ENCODE data around the gene CFAP161. TPM values are rescaled to one million over a fixed set of nuclear protein-coding genes. Genes with fewer than 3 reads are reported as not detected.

CFAP161 gene
- total and polyA plus RNA-seq, 5 donors from 2014 or later, result 0.49 TPM; not detected in 4

- no peaks in the 10 kb centered on the region for H3K9me3 ChIP-seq (ENCODE audit: control insufficient read depth in 2 of 2, low read length in 2 of 2)
- H3K27ac Mint-ChIP-seq, result no peak overlapping the region
- ATAC-seq (ENCODE audit: low read depth in 2 of 2), result no peak
- peaks cover 62% of the 10 kb centered on the region for H3K27me3 Mint-ChIP-seq
- H3K4me3 ChIP-seq (ENCODE audit: low read depth, low read length), result no peak overlapping the region
- H3K4me1 ChIP-seq (ENCODE audit: control insufficient read depth, insufficient read depth, low read length, poor library complexity, severe bottlenecking), result peaks cover 5% of the 10 kb centered on the region
- H3K9me3 Mint-ChIP-seq, result peaks cover 0 to 1% (median 0%) of the 10 kb centered on the region in 7 donors
- H3K27ac ChIP-seq (ENCODE audit: insufficient read depth, low read length, poor library complexity, severe bottlenecking), result no peak overlapping the region
- H3K36me3 Mint-ChIP-seq, result no peaks in the 10 kb centered on the region
- peaks cover 19% of the 10 kb centered on the region for H3K27me3 ChIP-seq (ENCODE audit: control insufficient read depth, insufficient read depth, low read length)
- H3K36me3 ChIP-seq (ENCODE audit: control insufficient read depth, insufficient read depth, low read length), result no peaks in the 10 kb centered on the region
- no peak for DNase-seq
- H3K4me1 Mint-ChIP-seq, result peaks cover 0 to 5% (median 3%) of the 10 kb centered on the region in 4 donors
- H3K4me3 Mint-ChIP-seq, result no peak overlapping the region
These were observed 35.7 kb upstream of the CFAP161 start for GRCh38 chr15:81098349-81098748.

- Histone ChIP-seq H3K4me1 (ENCODE audit: control insufficient read depth, insufficient read depth, low read length, poor library complexity, severe bottlenecking) (peaks cover 5% of the 10 kb centered on the region), H3K36me3 (ENCODE audit: control insufficient read depth, insufficient read depth, low read length) (no peaks in the 10 kb centered on the region), H3K4me3 (ENCODE audit: low read depth, low read length) (no peak overlapping the region), H3K9me3 (ENCODE audit: control insufficient read depth in 2 of 2, low read length in 2 of 2) (no peaks in the 10 kb centered on the region), H3K27ac (ENCODE audit: insufficient read depth, low read length, poor library complexity, severe bottlenecking) (no peak overlapping the region), H3K27me3 (ENCODE audit: control insufficient read depth, insufficient read depth, low read length) (peaks cover 18% of the 10 kb centered on the region)
- Mint-ChIP-seq H3K27me3 (peaks cover 65% of the 10 kb centered on the region), H3K9me3 (peaks cover 0 to 1% (median 0%) of the 10 kb centered on the region in 7 donors), H3K4me3 (no peak overlapping the region), H3K27ac (no peak overlapping the region), H3K4me1 (peaks cover 0 to 5% (median 3%) of the 10 kb centered on the region in 4 donors), H3K36me3 (no peaks in the 10 kb centered on the region)
- ATAC-seq (ENCODE audit: low read depth in 2 of 2), result no peak
- peak in 1 of 3 donors; percentile 32 for DNase-seq
These were observed 35.0 kb upstream of the CFAP161 start for GRCh38 chr15:81098861-81099651.

DNA sequence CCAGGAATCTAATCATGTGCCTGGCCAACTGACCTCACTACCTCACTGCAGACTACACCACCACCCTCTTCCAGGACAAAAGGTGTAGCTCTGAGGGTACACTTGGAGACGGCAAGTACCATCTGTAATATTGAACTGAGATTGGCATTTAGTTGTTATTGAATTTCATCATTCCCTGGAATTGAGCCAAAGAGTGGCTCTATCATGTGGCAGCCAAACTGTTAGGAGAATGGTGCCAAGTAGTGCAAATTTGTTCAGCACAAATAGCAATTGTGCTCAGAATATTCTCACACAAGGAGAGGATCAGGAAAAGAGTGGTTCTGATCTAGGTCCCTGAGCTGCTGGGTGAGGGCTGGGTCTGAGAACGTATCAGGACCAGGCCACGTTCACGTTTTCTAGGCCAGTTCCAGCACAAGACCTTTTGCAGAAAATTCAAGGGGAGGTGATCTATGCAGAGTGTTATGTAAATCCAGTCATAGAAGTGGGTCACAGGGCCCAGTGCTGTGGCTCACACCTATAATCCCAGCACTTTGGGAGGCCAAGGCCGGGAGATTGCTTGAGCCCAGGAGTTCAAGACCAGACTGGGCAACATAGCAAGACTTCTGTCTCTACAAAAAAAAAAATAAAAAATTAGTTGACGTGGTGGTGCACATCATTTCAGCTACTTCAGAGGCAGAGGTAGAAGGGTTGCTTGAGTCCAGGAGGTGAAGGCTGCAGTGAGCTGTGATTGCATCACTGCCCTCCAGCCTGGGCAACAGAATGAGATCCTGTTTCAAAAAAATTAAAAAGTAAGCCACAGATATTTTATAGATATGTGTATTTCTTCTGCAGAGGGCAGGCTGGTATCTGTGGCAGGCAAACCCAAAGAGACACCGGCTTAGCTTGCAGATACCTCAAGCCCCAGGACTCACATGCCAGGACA is 31.9 kb upstream of the CFAP161 start:
- H3K27ac ChIP-seq (ENCODE audit: insufficient read depth, low read length, poor library complexity, severe bottlenecking), result no peak overlapping the region
- Mint-ChIP-seq H3K4me3 (no peak overlapping the region), H3K36me3 (no peaks in the 10 kb centered on the region), H3K4me1 (peaks cover 0 to 5% (median 4%) of the 10 kb centered on the region in 4 donors), H3K27ac (no peak overlapping the region), H3K9me3 (peaks cover 0 to 1% (median 0%) of the 10 kb centered on the region in 7 donors), H3K27me3 (peaks cover 49% of the 10 kb centered on the region)
- no peaks in the 10 kb centered on the region for H3K9me3 ChIP-seq (ENCODE audit: control insufficient read depth in 2 of 2, low read length in 2 of 2)
- H3K4me1 ChIP-seq (ENCODE audit: control insufficient read depth, insufficient read depth, low read length, poor library complexity, severe bottlenecking), result peaks cover 5% of the 10 kb centered on the region
- H3K4me3 ChIP-seq (ENCODE audit: low read depth, low read length), result no peak overlapping the region
- no peaks in the 10 kb centered on the region for H3K36me3 ChIP-seq (ENCODE audit: control insufficient read depth, insufficient read depth, low read length)
- ATAC-seq (ENCODE audit: low read depth in 2 of 2) (no peak), DNase-seq (no peak)
- H3K27me3 ChIP-seq (ENCODE audit: control insufficient read depth, insufficient read depth, low read length), result peaks cover 20% of the 10 kb centered on the region

DNA sequence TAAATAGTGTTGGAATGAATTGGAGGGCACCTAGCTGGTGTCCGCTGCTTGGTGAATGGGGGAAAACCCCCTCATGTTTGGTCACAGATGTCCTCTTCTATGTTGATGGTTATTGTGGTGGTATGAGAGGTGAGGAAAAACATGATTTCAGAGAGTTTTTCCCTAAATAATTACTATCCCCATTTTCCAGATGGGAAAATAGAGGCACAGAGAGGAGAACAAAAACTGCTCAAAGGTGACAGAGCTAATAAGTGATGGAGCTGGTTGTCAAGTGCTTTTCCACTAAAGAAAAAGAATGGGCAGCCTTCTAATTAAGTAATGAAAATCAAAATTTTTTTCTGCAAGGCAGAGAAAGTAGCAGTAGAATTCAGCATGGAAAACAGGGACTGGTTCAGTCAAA is 30.2 kb upstream of the CFAP161 start:
- Histone ChIP-seq H3K27me3 (ENCODE audit: control insufficient read depth, insufficient read depth, low read length) (peaks cover 19% of the 10 kb centered on the region), H3K27ac (ENCODE audit: insufficient read depth, low read length, poor library complexity, severe bottlenecking) (no peak overlapping the region), H3K36me3 (ENCODE audit: control insufficient read depth, insufficient read depth, low read length) (no peaks in the 10 kb centered on the region), H3K4me1 (ENCODE audit: control insufficient read depth, insufficient read depth, low read length, poor library complexity, severe bottlenecking) (peaks cover 5% of the 10 kb centered on the region), H3K4me3 (ENCODE audit: low read depth, low read length) (no peak overlapping the region), H3K9me3 (ENCODE audit: control insufficient read depth in 2 of 2, low read length in 2 of 2) (no peaks in the 10 kb centered on the region)
- no peak for ATAC-seq (ENCODE audit: low read depth in 2 of 2)
- Mint-ChIP-seq H3K9me3 (peaks cover 0 to 1% (median 0%) of the 10 kb centered on the region in 7 donors), H3K27me3 (peaks cover 43% of the 10 kb centered on the region), H3K4me3 (no peak overlapping the region), H3K36me3 (no peaks in the 10 kb centered on the region), H3K27ac (no peak overlapping the region), H3K4me1 (peaks cover 0 to 5% (median 2%) of the 10 kb centered on the region in 4 donors)
- DNase-seq, result no peak

GRCh38 chr15:81105545-81105944 is 28.5 kb upstream of the CFAP161 start:
- H3K27ac ChIP-seq (ENCODE audit: insufficient read depth, low read length, poor library complexity, severe bottlenecking), result no peak overlapping the region
- H3K9me3 Mint-ChIP-seq, result peaks cover 0 to 1% (median 0%) of the 10 kb centered on the region in 7 donors
- ATAC-seq (ENCODE audit: low read depth in 2 of 2) (no peak), DNase-seq (no peak)
- no peaks in the 10 kb centered on the region for H3K36me3 ChIP-seq (ENCODE audit: control insufficient read depth, insufficient read depth, low read length)
- H3K27me3 Mint-ChIP-seq, result peaks cover 39% of the 10 kb centered on the region
- H3K27ac Mint-ChIP-seq, result no peak overlapping the region
- no peak overlapping the region for H3K4me3 Mint-ChIP-seq
- H3K4me1 ChIP-seq (ENCODE audit: control insufficient read depth, insufficient read depth, low read length, poor library complexity, severe bottlenecking), result no peaks in the 10 kb centered on the region
- H3K36me3 Mint-ChIP-seq, result no peaks in the 10 kb centered on the region
- no peaks in the 10 kb centered on the region for H3K9me3 ChIP-seq (ENCODE audit: control insufficient read depth in 2 of 2, low read length in 2 of 2)
- no peak overlapping the region for H3K4me3 ChIP-seq (ENCODE audit: low read depth, low read length)
- H3K27me3 ChIP-seq (ENCODE audit: control insufficient read depth, insufficient read depth, low read length), result peaks cover 11% of the 10 kb centered on the region
- H3K4me1 Mint-ChIP-seq, result peaks cover 0 to 2% (median 0%) of the 10 kb centered on the region in 4 donors

DNA sequence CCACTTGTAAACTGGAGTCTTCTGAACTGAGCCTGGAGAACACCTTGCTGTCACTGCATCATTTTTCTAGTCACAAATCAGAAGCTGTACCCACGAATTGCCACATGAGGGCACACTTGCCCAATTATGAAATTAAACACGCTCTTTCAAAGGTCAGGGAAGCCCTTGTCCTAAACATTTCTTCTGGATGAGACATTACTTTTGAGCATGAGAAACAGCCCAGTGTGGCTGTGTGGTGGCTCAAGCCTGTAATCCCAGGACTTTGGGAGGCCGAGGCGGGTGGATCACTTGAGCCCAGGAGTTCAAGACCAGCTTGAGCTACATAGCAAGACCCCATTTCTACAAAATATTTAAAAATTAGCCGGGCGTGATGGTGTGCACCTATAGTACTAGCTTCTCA is 27.5 kb upstream of the CFAP161 start:
- H3K9me3 Mint-ChIP-seq, result peaks cover 0 to 3% (median 0%) of the 10 kb centered on the region in 7 donors

DNA sequence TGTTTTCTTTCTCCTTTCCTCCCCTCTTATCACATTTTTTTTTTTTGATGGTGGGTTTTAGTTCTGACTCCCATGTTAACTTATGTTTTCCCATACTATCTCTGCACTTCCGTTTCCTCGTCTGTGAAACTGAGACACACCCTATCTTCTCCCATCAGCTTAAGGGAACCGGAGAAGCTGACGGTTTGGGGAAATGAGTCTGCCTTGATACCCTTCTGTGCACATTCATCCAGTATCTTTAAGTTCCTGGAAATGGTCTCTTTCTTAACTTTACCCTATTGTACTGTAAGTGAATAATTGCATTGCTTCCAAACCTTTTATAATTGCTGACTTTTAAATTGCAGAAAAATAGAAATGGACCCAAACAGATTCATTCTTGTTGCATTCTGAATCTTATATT is 26.2 kb upstream of the CFAP161 start:
- H3K36me3 ChIP-seq (ENCODE audit: control insufficient read depth, insufficient read depth, low read length), result no peaks in the 10 kb centered on the region
- no peaks in the 10 kb centered on the region for H3K9me3 ChIP-seq (ENCODE audit: control insufficient read depth in 2 of 2, low read length in 2 of 2)
- H3K4me1 Mint-ChIP-seq, result peaks cover 0 to 2% (median 0%) of the 10 kb centered on the region in 4 donors
- H3K36me3 Mint-ChIP-seq, result no peaks in the 10 kb centered on the region
- DNase-seq (no peak), ATAC-seq (ENCODE audit: low read depth in 2 of 2) (no peak)
- no peak overlapping the region for H3K4me3 Mint-ChIP-seq
- peaks cover 42% of the 10 kb centered on the region for H3K27me3 Mint-ChIP-seq
- peak overlapping the region in 1 of 3 donors; percentile 10 for H3K27ac Mint-ChIP-seq
- peaks cover 14% of the 10 kb centered on the region for H3K27me3 ChIP-seq (ENCODE audit: control insufficient read depth, insufficient read depth, low read length)
- H3K9me3 Mint-ChIP-seq, result peaks cover 0 to 3% (median 0%) of the 10 kb centered on the region in 7 donors
- H3K4me1 ChIP-seq (ENCODE audit: control insufficient read depth, insufficient read depth, low read length, poor library complexity, severe bottlenecking), result no peaks in the 10 kb centered on the region
- no peak overlapping the region for H3K4me3 ChIP-seq (ENCODE audit: low read depth, low read length)
- H3K27ac ChIP-seq (ENCODE audit: insufficient read depth, low read length, poor library complexity, severe bottlenecking), result no peak overlapping the region

More for the DNA sequence above, 27.5 kb upstream of the CFAP161 start:
- no peak overlapping the region for H3K4me3 ChIP-seq (ENCODE audit: low read depth, low read length)
- H3K27ac ChIP-seq (ENCODE audit: insufficient read depth, low read length, poor library complexity, severe bottlenecking), result no peak overlapping the region
- Mint-ChIP-seq H3K4me1 (peaks cover 0 to 2% (median 0%) of the 10 kb centered on the region in 4 donors), H3K27ac (no peak overlapping the region), H3K4me3 (no peak overlapping the region), H3K36me3 (no peaks in the 10 kb centered on the region), H3K27me3 (peaks cover 44% of the 10 kb centered on the region)
- H3K9me3 ChIP-seq (ENCODE audit: control insufficient read depth in 2 of 2, low read length in 2 of 2), result no peaks in the 10 kb centered on the region
- no peaks in the 10 kb centered on the region for H3K4me1 ChIP-seq (ENCODE audit: control insufficient read depth, insufficient read depth, low read length, poor library complexity, severe bottlenecking)
- no peaks in the 10 kb centered on the region for H3K36me3 ChIP-seq (ENCODE audit: control insufficient read depth, insufficient read depth, low read length)
- peaks cover 14% of the 10 kb centered on the region for H3K27me3 ChIP-seq (ENCODE audit: control insufficient read depth, insufficient read depth, low read length)
- DNase-seq (peak; percentile 14 to 73 (median 26)), ATAC-seq (ENCODE audit: low read depth in 2 of 2) (no peak)

All from CD4-positive, CD25-positive, alpha-beta regulatory T cell (primary cell).